ENCODE data around the gene MAP7D1.

Gene MAP7D1

DNA sequence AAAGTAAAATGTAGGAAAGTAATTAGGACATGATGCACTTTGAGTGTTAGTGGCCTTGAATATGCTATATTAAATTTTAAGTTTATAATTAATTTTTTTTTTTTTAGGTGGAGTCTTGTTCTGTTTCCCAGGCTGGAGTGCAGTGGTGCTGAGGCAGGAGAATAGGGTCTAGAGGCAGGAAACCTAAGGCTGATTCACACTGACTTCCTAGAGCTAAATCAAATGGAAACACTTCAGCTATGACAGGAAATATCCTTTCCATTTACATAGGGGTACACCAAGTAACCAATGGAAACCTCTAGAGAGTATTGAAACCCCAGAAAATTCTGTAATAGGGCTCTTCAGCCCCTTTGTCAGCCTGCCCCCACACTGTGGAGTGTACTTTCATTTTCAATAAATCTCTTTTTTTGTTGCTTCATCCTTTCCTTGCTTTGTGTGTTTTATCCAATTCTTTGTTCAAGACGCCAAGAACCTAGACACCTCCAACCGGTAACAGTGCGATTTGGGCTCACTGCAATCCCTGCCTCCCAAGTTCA is 50.4 kb downstream of the MAP7D1 start:
- TF ChIP-seq, protein P1, sequence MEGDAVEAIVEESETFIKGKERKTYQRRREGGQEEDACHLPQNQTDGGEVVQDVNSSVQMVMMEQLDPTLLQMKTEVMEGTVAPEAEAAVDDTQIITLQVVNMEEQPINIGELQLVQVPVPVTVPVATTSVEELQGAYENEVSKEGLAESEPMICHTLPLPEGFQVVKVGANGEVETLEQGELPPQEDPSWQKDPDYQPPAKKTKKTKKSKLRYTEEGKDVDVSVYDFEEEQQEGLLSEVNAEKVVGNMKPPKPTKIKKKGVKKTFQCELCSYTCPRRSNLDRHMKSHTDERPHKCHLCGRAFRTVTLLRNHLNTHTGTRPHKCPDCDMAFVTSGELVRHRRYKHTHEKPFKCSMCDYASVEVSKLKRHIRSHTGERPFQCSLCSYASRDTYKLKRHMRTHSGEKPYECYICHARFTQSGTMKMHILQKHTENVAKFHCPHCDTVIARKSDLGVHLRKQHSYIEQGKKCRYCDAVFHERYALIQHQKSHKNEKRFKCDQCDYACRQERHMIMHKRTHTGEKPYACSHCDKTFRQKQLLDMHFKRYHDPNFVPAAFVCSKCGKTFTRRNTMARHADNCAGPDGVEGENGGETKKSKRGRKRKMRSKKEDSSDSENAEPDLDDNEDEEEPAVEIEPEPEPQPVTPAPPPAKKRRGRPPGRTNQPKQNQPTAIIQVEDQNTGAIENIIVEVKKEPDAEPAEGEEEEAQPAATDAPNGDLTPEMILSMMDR (IDR thresholded peaks at IDR 0.05), result no peak

DNA sequence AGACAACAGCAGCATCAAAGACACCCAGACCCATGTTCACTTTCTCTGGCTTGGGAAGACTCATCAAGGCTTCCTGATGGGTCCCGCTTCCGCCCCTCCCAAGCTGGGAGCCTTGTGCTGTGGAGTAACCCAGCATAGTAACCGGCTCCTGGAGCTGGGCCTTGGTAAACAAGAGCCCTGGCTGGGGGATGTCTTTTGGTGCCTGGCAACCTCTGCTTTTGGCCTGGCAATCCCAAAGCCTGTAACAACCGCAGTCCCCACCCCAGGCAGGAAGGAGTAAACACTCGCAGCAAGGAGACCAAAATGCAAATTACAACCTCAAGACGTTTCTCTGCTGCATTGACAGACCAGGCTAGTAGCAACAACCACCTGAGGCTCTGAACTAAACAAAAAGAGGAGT is 51.4 kb downstream of the MAP7D1 start:
- TF ChIP-seq, protein P1 (IDR thresholded peaks at IDR 0.05), result no peak

DNA sequence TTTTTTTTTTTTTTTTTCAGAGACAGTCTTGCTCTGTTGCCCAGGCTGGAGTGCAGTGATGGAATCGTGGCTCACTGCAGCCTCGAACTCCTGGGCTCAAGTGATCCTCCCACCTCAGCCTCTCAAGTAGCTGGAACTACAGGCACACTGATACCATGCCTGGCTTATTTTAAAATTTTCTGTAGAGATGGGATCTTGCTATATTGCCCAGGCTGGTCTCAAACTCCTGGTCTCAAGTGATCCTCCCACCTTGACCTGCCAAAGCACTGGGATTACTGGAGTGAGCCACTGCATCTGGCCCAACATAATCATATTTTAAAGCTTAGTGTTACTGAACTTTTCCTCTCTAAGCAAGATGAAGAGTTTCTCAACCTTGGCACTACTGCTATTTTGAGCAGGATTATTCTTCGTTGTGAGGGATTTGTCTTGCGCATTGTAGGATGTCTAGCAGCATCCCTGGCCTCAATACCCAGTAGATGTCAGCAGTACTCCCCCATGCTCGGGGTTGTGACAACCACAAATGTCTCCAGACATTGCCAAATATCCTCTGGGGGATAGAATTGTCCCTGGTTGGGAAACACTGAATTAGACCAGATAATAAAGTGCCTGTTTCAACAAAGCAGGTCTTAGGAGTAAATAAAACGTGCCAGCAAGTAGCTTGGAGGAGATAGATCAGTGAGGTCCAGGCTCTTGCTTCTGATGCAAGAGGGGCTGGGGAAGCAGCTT is 53.2 kb downstream of the MAP7D1 start:
- TF ChIP-seq, protein P1 (IDR thresholded peaks at IDR 0.05), result no peak

DNA sequence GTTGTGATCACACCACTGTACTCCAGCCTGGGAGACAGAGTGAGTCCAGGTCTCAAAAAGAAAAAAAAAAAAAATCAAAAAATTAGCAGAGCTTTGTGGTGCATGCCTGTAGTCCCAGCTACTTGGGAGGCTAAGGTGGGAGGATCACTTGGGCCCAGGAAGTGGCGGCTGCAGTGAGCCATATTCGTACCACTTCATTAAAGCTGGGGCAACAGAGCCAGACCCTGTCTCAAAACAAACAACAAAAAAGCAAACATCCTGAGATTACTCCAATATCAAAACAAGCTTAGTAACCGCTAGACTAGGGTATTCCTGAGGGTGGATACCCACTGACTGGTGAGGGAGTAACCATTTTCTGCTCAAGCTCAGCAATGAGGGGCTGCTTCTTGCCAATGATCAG is 55.3 kb downstream of the MAP7D1 start:
- TF ChIP-seq, protein P1 (IDR thresholded peaks at IDR 0.05), result no peak

GRCh38 chr1:36211841-36212240 is 55.9 kb downstream of the MAP7D1 start:
- TF ChIP-seq, protein P1 (IDR thresholded peaks at IDR 0.05), result no peak

GRCh38 chr1:36212782-36213181 is 56.8 kb downstream of the MAP7D1 start:
- TF ChIP-seq, protein P1 (IDR thresholded peaks at IDR 0.05), result no peak

DNA sequence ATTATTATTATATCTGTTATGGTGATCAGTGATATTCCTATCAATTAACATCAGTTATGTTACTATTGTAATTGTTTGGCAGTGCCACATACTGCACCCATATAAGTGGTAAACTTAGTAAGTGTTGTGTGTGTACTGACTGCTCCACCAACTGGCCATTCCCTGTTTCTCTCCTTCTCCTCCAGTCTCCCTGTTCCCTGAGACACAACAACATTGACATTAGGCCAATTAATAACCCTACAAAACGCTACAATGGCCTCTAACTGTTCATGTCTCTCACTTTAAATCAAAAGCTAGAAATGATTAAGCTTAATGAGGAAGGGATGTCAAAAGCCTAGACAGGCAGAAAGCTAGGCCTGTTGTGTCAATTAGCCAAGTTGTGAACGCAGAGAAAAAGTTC is 61.7 kb downstream of the MAP7D1 start:
- TF ChIP-seq, protein P1 (IDR thresholded peaks at IDR 0.05), result peak; percentile 49
